ENCODE measurements around the gene PTPRG. TPM values are rescaled to one million over a fixed set of nuclear protein-coding genes. Genes with fewer than 3 reads are reported as not detected.

PTPRG gene
- polyA plus RNA-seq, 3 donors, result not detected

- H3K27ac ChIP-seq (ENCODE audit: low read depth in 1 of 2, low read length in 2 of 2), result no peak overlapping the region
- H3K36me3 ChIP-seq (replicated peaks in 1 of 2; ENCODE audit: control insufficient read depth in 1 of 2, insufficient read depth in 2 of 2, low read length in 2 of 2), result no peaks in the 10 kb centered on the region
- no peak overlapping the region for H3K4me3 Mint-ChIP-seq
- H3K4me2 ChIP-seq (replicated peaks; ENCODE audit: extremely low read depth, low read length, poor library complexity, severe bottlenecking), result no peak overlapping the region
- H3K9ac ChIP-seq (ENCODE audit: insufficient read depth, low read length, poor library complexity, severe bottlenecking), result no peak overlapping the region
- H2AFZ ChIP-seq (ENCODE audit: insufficient read depth, low read depth, low read length, poor library complexity, severe bottlenecking), result no peak overlapping the region
- no CpG with 5 or more reads among the region's 1 CpG for WGBS (ENCODE audit: insufficient coverage)
- H3K9me3 ChIP-seq (replicated peaks in 1 of 2; ENCODE audit: control insufficient read depth in 1 of 2, insufficient read depth in 1 of 2, low read length in 2 of 2), result no peaks in the 10 kb centered on the region
- no peak overlapping the region for H3K27ac Mint-ChIP-seq
- H3K9me3 Mint-ChIP-seq, result peaks cover 0 to 3% (median 0%) of the 10 kb centered on the region in 7 donors
- no peaks in the 10 kb centered on the region for H3K4me1 Mint-ChIP-seq
- H3K36me3 Mint-ChIP-seq, result no peaks in the 10 kb centered on the region
- H3K79me2 ChIP-seq (ENCODE audit: insufficient read depth, low read length), result no peaks in the 10 kb centered on the region
- H3K4me1 ChIP-seq (ENCODE audit: control insufficient read depth in 1 of 2, insufficient read depth in 2 of 2, low read length in 2 of 2), result no peaks in the 10 kb centered on the region
- H4K20me1 ChIP-seq (ENCODE audit: insufficient read depth, low read length), result no peaks in the 10 kb centered on the region
- H3K27me3 ChIP-seq (ENCODE audit: control insufficient read depth in 2 of 2, insufficient read depth in 2 of 2, low read length in 2 of 2), result no peaks in the 10 kb centered on the region
- no peak overlapping the region for H3K4me3 ChIP-seq (replicated peaks in 1 of 3; ENCODE audit: low read depth in 2 of 3, low read length in 3 of 3)
- TF ChIP-seq, protein P1, sequence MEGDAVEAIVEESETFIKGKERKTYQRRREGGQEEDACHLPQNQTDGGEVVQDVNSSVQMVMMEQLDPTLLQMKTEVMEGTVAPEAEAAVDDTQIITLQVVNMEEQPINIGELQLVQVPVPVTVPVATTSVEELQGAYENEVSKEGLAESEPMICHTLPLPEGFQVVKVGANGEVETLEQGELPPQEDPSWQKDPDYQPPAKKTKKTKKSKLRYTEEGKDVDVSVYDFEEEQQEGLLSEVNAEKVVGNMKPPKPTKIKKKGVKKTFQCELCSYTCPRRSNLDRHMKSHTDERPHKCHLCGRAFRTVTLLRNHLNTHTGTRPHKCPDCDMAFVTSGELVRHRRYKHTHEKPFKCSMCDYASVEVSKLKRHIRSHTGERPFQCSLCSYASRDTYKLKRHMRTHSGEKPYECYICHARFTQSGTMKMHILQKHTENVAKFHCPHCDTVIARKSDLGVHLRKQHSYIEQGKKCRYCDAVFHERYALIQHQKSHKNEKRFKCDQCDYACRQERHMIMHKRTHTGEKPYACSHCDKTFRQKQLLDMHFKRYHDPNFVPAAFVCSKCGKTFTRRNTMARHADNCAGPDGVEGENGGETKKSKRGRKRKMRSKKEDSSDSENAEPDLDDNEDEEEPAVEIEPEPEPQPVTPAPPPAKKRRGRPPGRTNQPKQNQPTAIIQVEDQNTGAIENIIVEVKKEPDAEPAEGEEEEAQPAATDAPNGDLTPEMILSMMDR (IDR thresholded peaks at IDR 0.05), result no peak
- H3K27me3 Mint-ChIP-seq (ENCODE audit: low read depth in 3 of 3), result peaks cover 0 to 2% (median 0%) of the 10 kb centered on the region in 3 donors
- intact Hi-C loops (cut with micrococcal nuclease), result no loop called here
- DNase-seq, result no peak
Measured at GRCh38 chr3:61530355-61530754, 31.0 kb upstream of the PTPRG start.

GRCh38 chr3:61531528-61531927 is 29.8 kb upstream of the PTPRG start:
- Mint-ChIP-seq H3K36me3 (no peaks in the 10 kb centered on the region), H3K27me3 (ENCODE audit: low read depth in 3 of 3) (peaks cover 1 to 3% (median 2%) of the 10 kb centered on the region in 3 donors), H3K4me3 (no peak overlapping the region), H3K4me1 (no peaks in the 10 kb centered on the region), H3K9me3 (peaks cover 0 to 4% (median 0%) of the 10 kb centered on the region in 7 donors), H3K27ac (no peak overlapping the region)
- Histone ChIP-seq H3K9ac (ENCODE audit: insufficient read depth, low read length, poor library complexity, severe bottlenecking) (no peak overlapping the region), H3K79me2 (ENCODE audit: insufficient read depth, low read length) (no peaks in the 10 kb centered on the region), H3K27ac (ENCODE audit: low read depth in 1 of 2, low read length in 2 of 2) (no peak overlapping the region), H3K4me2 (replicated peaks; ENCODE audit: extremely low read depth, low read length, poor library complexity, severe bottlenecking) (no peak overlapping the region), H3K4me3 (replicated peaks in 1 of 3; ENCODE audit: low read depth in 2 of 3, low read length in 3 of 3) (no peak overlapping the region), H3K36me3 (replicated peaks in 1 of 2; ENCODE audit: control insufficient read depth in 1 of 2, insufficient read depth in 2 of 2, low read length in 2 of 2) (no peaks in the 10 kb centered on the region), H3K4me1 (ENCODE audit: control insufficient read depth in 1 of 2, insufficient read depth in 2 of 2, low read length in 2 of 2) (no peaks in the 10 kb centered on the region), H2AFZ (ENCODE audit: insufficient read depth, low read depth, low read length, poor library complexity, severe bottlenecking) (no peak overlapping the region), H3K27me3 (ENCODE audit: control insufficient read depth in 2 of 2, insufficient read depth in 2 of 2, low read length in 2 of 2) (no peaks in the 10 kb centered on the region), H3K9me3 (replicated peaks in 1 of 2; ENCODE audit: control insufficient read depth in 1 of 2, insufficient read depth in 1 of 2, low read length in 2 of 2) (no peaks in the 10 kb centered on the region), H4K20me1 (ENCODE audit: insufficient read depth, low read length) (no peaks in the 10 kb centered on the region)
- no peak for DNase-seq
- intact Hi-C loops (cut with micrococcal nuclease), result no loop called here
- TF ChIP-seq, protein P1 (IDR thresholded peaks at IDR 0.05), result no peak
- WGBS (ENCODE audit: insufficient coverage), result no CpG with 5 or more reads among the region's 2 CpGs
